NCI-H446 treated with DMSO at 0.1 percent for 48 hours (cell line): Measurements from ENCODE around the gene CTRL.
"Not testable (repeated sequence)": the region's sequence is repeated elsewhere in the genome, so short reads cannot be mapped to it uniquely, and the experiment has no call there.

Source experiments
- DNase-seq: peaks from one replicate; lab custom pipeline; 2025; lab: John Stamatoyannopoulos, UW

CTRL gene

GRCh38 chr16:67923414-67924116, 8.1 kb downstream of the CTRL start:
- DNase-seq, result no peak

GRCh38 chr16:67922740-67923139, 8.9 kb downstream of the CTRL start:
- DNase-seq, result no peak

GRCh38 chr16:67922221-67922620, 9.4 kb downstream of the CTRL start:
- DNase-seq, result no peak

- no peak for DNase-seq
These were observed 11.9 kb downstream of the CTRL start for GRCh38 chr16:67919622-67920221.

GRCh38 chr16:67917852-67918236, 13.8 kb downstream of the CTRL start:
- DNase-seq, result no peak

GRCh38 chr16:67917140-67917851, 14.4 kb downstream of the CTRL start:
- peak; percentile 27 for DNase-seq

GRCh38 chr16:67915831-67916723, 15.6 kb downstream of the CTRL start:
- no peak for DNase-seq

GRCh38 chr16:67915496-67915769, 16.2 kb downstream of the CTRL start:
- DNase-seq, result not testable (repeated sequence)

- DNase-seq, result no peak
These were observed 16.7 kb downstream of the CTRL start for GRCh38 chr16:67914758-67915495.

GRCh38 chr16:67910158-67910557, 21.5 kb downstream of the CTRL start:
- no peak for DNase-seq

- no peak for DNase-seq
These were observed 22.5 kb downstream of the CTRL start for GRCh38 chr16:67909056-67909742.

- DNase-seq, result no peak
These were observed 24.1 kb downstream of the CTRL start for GRCh38 chr16:67907397-67908180.

GRCh38 chr16:67902831-67903230, 28.8 kb downstream of the CTRL start:
- no peak for DNase-seq

GRCh38 chr16:67901734-67902133, 29.9 kb downstream of the CTRL start:
- no peak for DNase-seq

GRCh38 chr16:67897231-67897630, 34.4 kb downstream of the CTRL start:
- no peak for DNase-seq

GRCh38 chr16:67893743-67894399, 37.8 kb downstream of the CTRL start:
- no peak for DNase-seq

GRCh38 chr16:67892899-67893742, 38.5 kb downstream of the CTRL start, which contains the start of gene PSKH1:
Gene PSKH1 (plus strand): TSS chr16:67893254. CDS start chr16:67908750, 15,496 bp downstream.
- DNase-seq, result peak; percentile 87

- DNase-seq, result no peak
These were observed 39.3 kb downstream of the CTRL start for GRCh38 chr16:67892375-67892774.

GRCh38 chr16:67888331-67888730, 43.3 kb downstream of the CTRL start:
- DNase-seq, result no peak
